ENCODE data around the gene PNPLA7. TPM values are rescaled to one million over a fixed set of nuclear protein-coding genes. Genes with fewer than 3 reads are reported as not detected.

Gene PNPLA7
- total and polyA plus RNA-seq, 2 of the 13 experiments (the other 11 are each of a cell fraction or from before 2014, with no cell fraction given) = 0.42 to 1.5 TPM

GRCh38 chr9:137446851-137447471, 103.2 kb downstream of the PNPLA7 start (continued):
- TF ChIP-seq ZNF280B (CRISPR knock-in tag; IDR thresholded peaks at IDR 0.05; ENCODE audit: borderline replicate concordance) (0 out of 2 replicates have a peak, but pooled peaks have one; percentile 36), MBNL3 (CRISPR knock-in tag; conservative IDR thresholded peaks at IDR 0.05) (no peak), ZGPAT (CRISPR knock-in tag; IDR thresholded peaks at IDR 0.05) (0 out of 2 replicates have a peak, but pooled peaks have one; percentile 1), FOXO4 (CRISPR knock-in tag; conservative IDR thresholded peaks at IDR 0.05) (no peak), AGO2 (optimal IDR thresholded peaks at IDR 0.05; ENCODE audit: low read depth, low read length) (peak; percentile 67), ZNF282 (IDR thresholded peaks at IDR 0.05; ENCODE audit: partially characterized antibody) (no peak), RBM22 (optimal IDR thresholded peaks at IDR 0.05; ENCODE audit: low read length) (peak; percentile 24), NCOA1 (CRISPR knock-in tag; IDR thresholded peaks at IDR 0.05) (no peak), ZNF451 (CRISPR knock-in tag; IDR thresholded peaks at IDR 0.05) (0 out of 2 replicates have a peak, but pooled peaks have one; percentile 31), POLR2G (IDR thresholded peaks at IDR 0.05; ENCODE audit: low read depth, low read length) (peak; percentile 53; the same call in 1 of the 2 replicates)
- TF ChIP-seq, protein P1, sequence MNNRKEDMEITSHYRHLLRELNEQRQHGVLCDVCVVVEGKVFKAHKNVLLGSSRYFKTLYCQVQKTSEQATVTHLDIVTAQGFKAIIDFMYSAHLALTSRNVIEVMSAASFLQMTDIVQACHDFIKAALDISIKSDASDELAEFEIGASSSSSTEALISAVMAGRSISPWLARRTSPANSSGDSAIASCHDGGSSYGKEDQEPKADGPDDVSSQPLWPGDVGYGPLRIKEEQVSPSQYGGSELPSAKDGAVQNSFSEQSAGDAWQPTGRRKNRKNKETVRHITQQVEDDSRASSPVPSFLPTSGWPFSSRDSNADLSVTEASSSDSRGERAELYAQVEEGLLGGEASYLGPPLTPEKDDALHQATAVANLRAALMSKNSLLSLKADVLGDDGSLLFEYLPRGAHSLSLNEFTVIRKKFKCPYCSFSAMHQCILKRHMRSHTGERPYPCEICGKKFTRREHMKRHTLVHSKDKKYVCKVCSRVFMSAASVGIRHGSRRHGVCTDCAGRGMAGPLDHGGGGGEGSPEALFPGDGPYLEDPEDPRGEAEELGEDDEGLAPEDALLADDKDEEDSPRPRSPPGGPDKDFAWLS (CRISPR knock-in tag; IDR thresholded peaks at IDR 0.05; ENCODE audit: borderline replicate concordance) = no peak

Measured in HepG2 (cell line).